Measurements from ENCODE around the gene DNAAF5. TPM values are rescaled to one million over a fixed set of nuclear protein-coding genes. Genes with fewer than 3 reads are reported as not detected.
A peak's percentile ranks its signal among the peaks of the same experiment; 100 is the strongest.

DNAAF5 gene
- total RNA-seq, 1 experiment from 2014 or later: 37.6 TPM

- POLR2A ChIA-PET: no interaction called here
- CTCF ChIA-PET: no interaction called here
- Mint-ChIP-seq H3K9me3 (ENCODE audit: unreplicated experiment) (peaks cover 12% of the 10 kb centered on the region), H3K36me3 (ENCODE audit: insufficient read depth, unreplicated experiment) (peaks cover 21% of the 10 kb centered on the region), H3K4me1 (ENCODE audit: insufficient read depth, unreplicated experiment) (no peaks in the 10 kb centered on the region), H3K27ac (ENCODE audit: low read depth, unreplicated experiment) (no peak overlapping the region), H3K27me3 (ENCODE audit: insufficient read depth, unreplicated experiment) (no peaks in the 10 kb centered on the region), H3K4me3 (ENCODE audit: unreplicated experiment) (no peak overlapping the region)
- TF ChIP-seq CTCF (IDR thresholded peaks at IDR 0.05; ENCODE audit: unreplicated experiment): no peak
- intact Hi-C loops (cut with micrococcal nuclease): no loop called here
- no TSS peak for BruUV-seq (replicated peaks)
- DNase-seq (ENCODE audit: unreplicated experiment): no peak
Observed at GRCh38 chr7:701086-701671, 25.3 kb upstream of the DNAAF5 start.

GRCh38 chr7:703049-703448 lies 23.4 kb upstream of the DNAAF5 start:
- no peak for TF ChIP-seq CTCF (IDR thresholded peaks at IDR 0.05; ENCODE audit: unreplicated experiment)
- H3K4me1 Mint-ChIP-seq (ENCODE audit: insufficient read depth, unreplicated experiment): no peaks in the 10 kb centered on the region
- peaks cover 21% of the 10 kb centered on the region for H3K36me3 Mint-ChIP-seq (ENCODE audit: insufficient read depth, unreplicated experiment)
- intact Hi-C loops (cut with micrococcal nuclease): no loop called here
- DNase-seq (ENCODE audit: unreplicated experiment): no peak
- no peaks in the 10 kb centered on the region for H3K27me3 Mint-ChIP-seq (ENCODE audit: insufficient read depth, unreplicated experiment)
- ChIA-PET CTCF (interaction anchor here (0.7 kb wide), 1 partner anchor 177 kb away, joined by 3 read pairs; no protein-coding TSS in a partner anchor), POLR2A (interaction anchor here (1.2 kb wide), 1 partner anchor 185 kb away, joined by 3 read pairs; no protein-coding TSS in a partner anchor)
- peak overlapping the region; percentile 27 for H3K27ac Mint-ChIP-seq (ENCODE audit: low read depth, unreplicated experiment)
- BruUV-seq (replicated peaks): no TSS peak
- peaks cover 12% of the 10 kb centered on the region for H3K9me3 Mint-ChIP-seq (ENCODE audit: unreplicated experiment)
- H3K4me3 Mint-ChIP-seq (ENCODE audit: unreplicated experiment): no peak overlapping the region

- no peak overlapping the region for H3K4me3 Mint-ChIP-seq (ENCODE audit: unreplicated experiment)
- no TSS peak for BruUV-seq (replicated peaks)
- H3K27me3 Mint-ChIP-seq (ENCODE audit: insufficient read depth, unreplicated experiment): no peaks in the 10 kb centered on the region
- POLR2A ChIA-PET: no interaction called here
- no peak for DNase-seq (ENCODE audit: unreplicated experiment)
- H3K4me1 Mint-ChIP-seq (ENCODE audit: insufficient read depth, unreplicated experiment): no peaks in the 10 kb centered on the region
- intact Hi-C loops (cut with micrococcal nuclease): no loop called here
- CTCF ChIA-PET: no interaction called here
- H3K36me3 Mint-ChIP-seq (ENCODE audit: insufficient read depth, unreplicated experiment): peaks cover 13% of the 10 kb centered on the region
- TF ChIP-seq CTCF (IDR thresholded peaks at IDR 0.05; ENCODE audit: unreplicated experiment): no peak
- H3K9me3 Mint-ChIP-seq (ENCODE audit: unreplicated experiment): peaks cover 12% of the 10 kb centered on the region
- H3K27ac Mint-ChIP-seq (ENCODE audit: low read depth, unreplicated experiment): no peak overlapping the region
Observed at GRCh38 chr7:706721-707120, 19.8 kb upstream of the DNAAF5 start.

GRCh38 chr7:707296-708000 lies 19.1 kb upstream of the DNAAF5 start:
- H3K4me1 Mint-ChIP-seq (ENCODE audit: insufficient read depth, unreplicated experiment): no peaks in the 10 kb centered on the region

More at GRCh38 chr7:707296-708000, 19.1 kb upstream of the DNAAF5 start:
- POLR2A ChIA-PET: no interaction called here
- H3K9me3 Mint-ChIP-seq (ENCODE audit: unreplicated experiment): peaks cover 12% of the 10 kb centered on the region
- TF ChIP-seq CTCF (IDR thresholded peaks at IDR 0.05; ENCODE audit: unreplicated experiment): no peak
- H3K27me3 Mint-ChIP-seq (ENCODE audit: insufficient read depth, unreplicated experiment): no peaks in the 10 kb centered on the region
- peaks cover 13% of the 10 kb centered on the region for H3K36me3 Mint-ChIP-seq (ENCODE audit: insufficient read depth, unreplicated experiment)
- H3K4me3 Mint-ChIP-seq (ENCODE audit: unreplicated experiment): no peak overlapping the region
- CTCF ChIA-PET: no interaction called here
- no peak for DNase-seq (ENCODE audit: unreplicated experiment)
- no TSS peak for BruUV-seq (replicated peaks)
- H3K27ac Mint-ChIP-seq (ENCODE audit: low read depth, unreplicated experiment): no peak overlapping the region
- intact Hi-C loops (cut with micrococcal nuclease): no loop called here
